Panc1 (cell line): ENCODE measurements around the gene KCTD1. TPM values are rescaled to one million over a fixed set of nuclear protein-coding genes. Genes with fewer than 3 reads are reported as not detected.

ENCODE experiments used
- ATAC-seq: fragments of 200-7000 bp; cut with Tn5 transposase; 2 replicates; pipeline ENCODE4 v1.9.1; 2020; ENCODE audit warnings: mild to moderate bottlenecking, moderate library complexity
- BruUV-seq: library from RNA; stranded (reverse); fragments of 400-500 nt; replicated peaks from 2 replicates; lab custom pipeline; 2021; lab: Mats Ljungman, UMichigan
- CTCF ChIA-PET: fragments of 300-600 bp; sonication (Branson Sonifier 250); formaldehyde crosslinking; loops from one replicate; lab custom pipeline; 2022; ENCODE audit warnings: antibody characterized with exemption; lab: Charles Lee
- POLR2A ChIA-PET: fragments of 300-600 bp; sonication (Branson Sonifier 250); formaldehyde crosslinking; loops from one replicate; lab custom pipeline; 2022; ENCODE audit warnings: antibody characterized with exemption; lab: Charles Lee
- DNase-seq: peaks from one replicate; pipeline ENCODE4 v3.0.0-alpha.2; 2010; ENCODE audit warnings: low read depth, low spot score
- H3K27ac ChIP-seq: 2 replicates; pipeline ENCODE4 v1.5.1; 2011; ENCODE audit warnings: mild to moderate bottlenecking, low read length, inconsistent platforms
- H3K27me3 ChIP-seq: fragments of 200-500 bp; sonication (Bioruptor generic); 2 replicates; pipeline ENCODE4 v1.6.0; 2014; ENCODE audit warnings: low read length, inconsistent platforms; ENCODE audit not compliant: control insufficient read depth, insufficient read depth
- H3K36me3 ChIP-seq: fragments of 200-500 bp; sonication (Bioruptor generic); 2 replicates; pipeline ENCODE4 v1.5.1; 2014; ENCODE audit warnings: inconsistent platforms, mild to moderate bottlenecking, low read length, moderate library complexity; ENCODE audit not compliant: control insufficient read depth, insufficient read depth
- H3K4me1 ChIP-seq: 2 replicates; pipeline ENCODE4 v1.5.1; 2011; ENCODE audit warnings: inconsistent platforms, mild to moderate bottlenecking, low read length, moderate library complexity; ENCODE audit not compliant: control insufficient read depth, insufficient read depth
- H3K4me3 ChIP-seq, 2 experiments: 2 replicates each; pipeline ENCODE4 v1.5.1; 2011 to 2012; ENCODE audit warnings: low read depth in 2 of 2, low read length in 2 of 2, mild to moderate bottlenecking in 2 of 2, inconsistent platforms in 1 of 2, moderate library complexity in 1 of 2
- H3K9me3 ChIP-seq: fragments of 200-500 bp; sonication (Bioruptor generic); 2 replicates; pipeline ENCODE4 v1.5.1; 2014; ENCODE audit warnings: low read depth, mild to moderate bottlenecking, inconsistent platforms, low read length, moderate library complexity; ENCODE audit not compliant: control insufficient read depth, insufficient read depth
- POLR2AphosphoS5 ChIP-seq: IDR thresholded peaks from 2 replicates; pipeline ENCODE4 v1.6.1; 2012; ENCODE audit warnings: mild to moderate bottlenecking, low read depth, low read length, moderate library complexity
- SIN3A ChIP-seq: IDR thresholded peaks from 2 replicates; pipeline ENCODE4 v1.6.1; 2012; ENCODE audit warnings: low read depth, mild to moderate bottlenecking, low read length, moderate library complexity, borderline replicate concordance; ENCODE audit not compliant: insufficient read depth
- TCF7L2 ChIP-seq: IDR thresholded peaks from 2 replicates; pipeline ENCODE4 v1.6.1; 2011; ENCODE audit warnings: mild to moderate bottlenecking, low read depth, low read length, inconsistent platforms
- in situ Hi-C: cut with HindIII; loops from 2 replicates; pipeline ENCODE4 v1.10.0; 2016; ENCODE audit warnings: low sequenced_read_pairs, low pct_unique_long_range_greater_than_20kb
- intact Hi-C: fragments of 100-400 bp; cut with micrococcal nuclease; formaldehyde crosslinking; loops from one replicate; pipeline ENCODE4 v1.10.0; 2022; ENCODE audit not compliant: unreplicated experiment
- total RNA-seq: library from RNA; stranded (reverse); gene quantifications from one replicate; pipeline ENCODE4 v1.2.1, GENCODE V29; 2021; ENCODE audit not compliant: unreplicated experiment
- TF ChIP-seq, protein P1 (sequence below), 2 experiments: IDR thresholded peaks; 2 replicates each; pipeline ENCODE4 v1.6.1; 2011 to 2012; ENCODE audit warnings: low read depth in 2 of 2, control low read depth in 1 of 2, low read length in 1 of 2, mild to moderate bottlenecking in 1 of 2, moderate library complexity in 1 of 2; ENCODE audit not compliant: insufficient read depth in 1 of 2
- TF ChIP-seq, protein P2 (sequence below): fragments of 450-650 bp; IDR thresholded peaks from 2 replicates; pipeline ENCODE4 v1.5.1; 2017; ENCODE audit warnings: mild to moderate bottlenecking

Gene KCTD1
- total RNA-seq, 1 experiment from 2014 or later: 34.4 TPM

DNA sequence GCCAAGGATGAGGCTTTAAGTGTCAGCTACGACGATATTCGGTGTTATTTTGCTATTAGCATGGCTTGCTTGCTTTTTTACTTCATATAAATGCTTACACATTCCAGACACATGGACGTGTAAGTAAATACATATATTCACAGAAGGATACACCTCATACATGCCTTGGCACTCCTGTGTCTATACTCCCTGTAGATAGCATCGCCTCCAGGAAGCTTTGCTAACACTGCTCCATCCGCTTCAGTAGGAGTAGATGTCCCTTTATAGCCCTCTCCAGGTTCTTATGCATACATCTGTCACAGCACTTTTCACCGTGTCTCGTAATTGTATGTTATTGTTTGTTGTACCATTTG lies 27.5 kb upstream of the KCTD1 start:
- Histone ChIP-seq H3K4me3 (peak overlapping the region; percentile 36 to 65), H3K27ac (peak overlapping the region; percentile 60), H3K27me3 (no peaks in the 10 kb centered on the region), H3K9me3 (no peaks in the 10 kb centered on the region), H3K4me1 (peaks cover 5% of the 10 kb centered on the region; the same call in 1 of the 2 replicates), H3K36me3 (no peaks in the 10 kb centered on the region)
- DNase-seq (no peak), ATAC-seq (peak; percentile 88)
- intact Hi-C loops (no loop called here), in situ Hi-C loops (no loop called here)
- ChIA-PET POLR2A (no interaction called here), CTCF (no interaction called here)
- BruUV-seq: no TSS peak
- no peak for TF ChIP-seq SIN3A

DNA sequence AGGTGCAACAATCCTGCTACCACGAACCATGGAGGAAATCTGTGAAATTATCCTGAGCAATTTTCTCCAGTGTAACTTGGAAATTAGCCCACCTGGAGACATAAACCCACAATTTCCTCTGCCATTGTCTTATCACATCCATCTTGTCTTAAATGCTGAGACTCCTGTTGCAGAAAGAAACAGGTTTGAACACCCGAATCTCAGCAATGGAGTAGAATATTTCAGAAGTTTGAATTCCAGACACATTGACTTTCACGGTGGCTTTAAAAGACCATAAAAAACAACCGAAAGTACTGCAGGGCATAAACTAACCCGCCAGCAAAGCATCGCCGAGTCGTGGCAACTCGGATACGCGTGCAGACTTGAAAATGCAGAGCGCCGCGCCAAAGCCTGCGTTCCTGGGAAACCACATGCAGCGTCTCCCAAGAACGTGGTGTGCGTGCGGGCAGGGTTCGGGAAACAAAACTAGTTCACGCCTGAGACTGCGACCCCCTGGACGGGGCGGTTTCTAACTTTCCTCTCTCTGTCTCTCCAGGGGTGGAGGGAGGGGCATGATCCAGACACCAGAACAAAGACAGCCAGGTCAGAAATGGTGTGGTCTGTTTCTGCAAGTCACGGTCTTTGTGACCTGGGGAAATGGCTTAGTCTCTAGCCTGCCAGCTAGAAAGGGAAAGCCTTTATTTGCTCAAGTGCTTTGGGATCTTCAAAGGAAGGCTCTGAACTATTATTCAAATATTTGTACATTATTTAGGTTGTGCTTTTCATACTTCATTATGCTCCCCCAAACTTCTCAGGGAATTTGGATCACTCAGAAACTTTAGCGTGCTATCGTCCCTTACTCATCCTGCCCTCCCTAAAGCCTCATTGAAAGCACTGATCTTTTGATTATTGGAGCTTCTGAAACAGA lies 26.9 kb upstream of the KCTD1 start:
- intact Hi-C loops: no loop called here

More for the DNA sequence above, 26.9 kb upstream of the KCTD1 start:
- Histone ChIP-seq H3K4me1 (peaks cover 5% of the 10 kb centered on the region; the same call in 1 of the 2 replicates), H3K9me3 (no peaks in the 10 kb centered on the region), H3K36me3 (no peaks in the 10 kb centered on the region), H3K4me3 (peak overlapping the region; percentile 36 to 65), H3K27ac (peak overlapping the region; percentile 60), H3K27me3 (no peaks in the 10 kb centered on the region)
- in situ Hi-C loops: no loop called here
- POLR2A ChIA-PET: no interaction called here
- TF ChIP-seq TCF7L2 (no peak), SIN3A (no peak), POLR2AphosphoS5 (no peak)
- TF ChIP-seq, protein P1, sequence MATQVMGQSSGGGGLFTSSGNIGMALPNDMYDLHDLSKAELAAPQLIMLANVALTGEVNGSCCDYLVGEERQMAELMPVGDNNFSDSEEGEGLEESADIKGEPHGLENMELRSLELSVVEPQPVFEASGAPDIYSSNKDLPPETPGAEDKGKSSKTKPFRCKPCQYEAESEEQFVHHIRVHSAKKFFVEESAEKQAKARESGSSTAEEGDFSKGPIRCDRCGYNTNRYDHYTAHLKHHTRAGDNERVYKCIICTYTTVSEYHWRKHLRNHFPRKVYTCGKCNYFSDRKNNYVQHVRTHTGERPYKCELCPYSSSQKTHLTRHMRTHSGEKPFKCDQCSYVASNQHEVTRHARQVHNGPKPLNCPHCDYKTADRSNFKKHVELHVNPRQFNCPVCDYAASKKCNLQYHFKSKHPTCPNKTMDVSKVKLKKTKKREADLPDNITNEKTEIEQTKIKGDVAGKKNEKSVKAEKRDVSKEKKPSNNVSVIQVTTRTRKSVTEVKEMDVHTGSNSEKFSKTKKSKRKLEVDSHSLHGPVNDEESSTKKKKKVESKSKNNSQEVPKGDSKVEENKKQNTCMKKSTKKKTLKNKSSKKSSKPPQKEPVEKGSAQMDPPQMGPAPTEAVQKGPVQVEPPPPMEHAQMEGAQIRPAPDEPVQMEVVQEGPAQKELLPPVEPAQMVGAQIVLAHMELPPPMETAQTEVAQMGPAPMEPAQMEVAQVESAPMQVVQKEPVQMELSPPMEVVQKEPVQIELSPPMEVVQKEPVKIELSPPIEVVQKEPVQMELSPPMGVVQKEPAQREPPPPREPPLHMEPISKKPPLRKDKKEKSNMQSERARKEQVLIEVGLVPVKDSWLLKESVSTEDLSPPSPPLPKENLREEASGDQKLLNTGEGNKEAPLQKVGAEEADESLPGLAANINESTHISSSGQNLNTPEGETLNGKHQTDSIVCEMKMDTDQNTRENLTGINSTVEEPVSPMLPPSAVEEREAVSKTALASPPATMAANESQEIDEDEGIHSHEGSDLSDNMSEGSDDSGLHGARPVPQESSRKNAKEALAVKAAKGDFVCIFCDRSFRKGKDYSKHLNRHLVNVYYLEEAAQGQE (IDR thresholded peaks at IDR 0.05; ENCODE audit: insufficient read depth in 1 of 2, low read depth in 2 of 2, low read length in 1 of 2): no peak
- TF ChIP-seq, protein P2, sequence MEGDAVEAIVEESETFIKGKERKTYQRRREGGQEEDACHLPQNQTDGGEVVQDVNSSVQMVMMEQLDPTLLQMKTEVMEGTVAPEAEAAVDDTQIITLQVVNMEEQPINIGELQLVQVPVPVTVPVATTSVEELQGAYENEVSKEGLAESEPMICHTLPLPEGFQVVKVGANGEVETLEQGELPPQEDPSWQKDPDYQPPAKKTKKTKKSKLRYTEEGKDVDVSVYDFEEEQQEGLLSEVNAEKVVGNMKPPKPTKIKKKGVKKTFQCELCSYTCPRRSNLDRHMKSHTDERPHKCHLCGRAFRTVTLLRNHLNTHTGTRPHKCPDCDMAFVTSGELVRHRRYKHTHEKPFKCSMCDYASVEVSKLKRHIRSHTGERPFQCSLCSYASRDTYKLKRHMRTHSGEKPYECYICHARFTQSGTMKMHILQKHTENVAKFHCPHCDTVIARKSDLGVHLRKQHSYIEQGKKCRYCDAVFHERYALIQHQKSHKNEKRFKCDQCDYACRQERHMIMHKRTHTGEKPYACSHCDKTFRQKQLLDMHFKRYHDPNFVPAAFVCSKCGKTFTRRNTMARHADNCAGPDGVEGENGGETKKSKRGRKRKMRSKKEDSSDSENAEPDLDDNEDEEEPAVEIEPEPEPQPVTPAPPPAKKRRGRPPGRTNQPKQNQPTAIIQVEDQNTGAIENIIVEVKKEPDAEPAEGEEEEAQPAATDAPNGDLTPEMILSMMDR: no peak
- ATAC-seq (peak; percentile 79), DNase-seq (no peak)
- CTCF ChIA-PET: no interaction called here
- no TSS peak for BruUV-seq
